ENCODE measurements around the gene ANO3.
"Not testable (repeated sequence)": the region's sequence is repeated elsewhere in the genome, so short reads cannot be mapped to it uniquely, and the experiment has no call there.

The ANO3 gene

GRCh38 chr11:26626346-26626745 lies 294.4 kb downstream of the ANO3 start:
- DNase-seq (ENCODE audit: low read depth) = no peak

- DNase-seq (ENCODE audit: low read depth) = no peak
Observed at GRCh38 chr11:26632691-26633159, 300.8 kb downstream of the ANO3 start.

GRCh38 chr11:26643314-26643713 lies 311.4 kb downstream of the ANO3 start:
- not testable (repeated sequence) for DNase-seq (ENCODE audit: low read depth)

GRCh38 chr11:26649884-26650283 lies 318.0 kb downstream of the ANO3 start:
- peak; percentile 50 for DNase-seq (ENCODE audit: low read depth)

- no peak for DNase-seq (ENCODE audit: low read depth)
Observed at GRCh38 chr11:26651916-26652315, 320.0 kb downstream of the ANO3 start.

GRCh38 chr11:26655287-26655686 lies 323.4 kb downstream of the ANO3 start:
- no peak for DNase-seq (ENCODE audit: low read depth)

GRCh38 chr11:26662916-26663315 lies 331.0 kb downstream of the ANO3 start:
- DNase-seq (ENCODE audit: low read depth) = no peak

- DNase-seq (ENCODE audit: low read depth) = no peak
Observed at GRCh38 chr11:26665036-26665435, 333.1 kb downstream of the ANO3 start.

- DNase-seq (ENCODE audit: low read depth) = no peak
Observed at GRCh38 chr11:26665946-26666345, 334.0 kb downstream of the ANO3 start.

- DNase-seq (ENCODE audit: low read depth) = no peak
Observed at GRCh38 chr11:26675233-26675928, 343.5 kb downstream of the ANO3 start.

- no peak for DNase-seq (ENCODE audit: low read depth)
Observed at GRCh38 chr11:26676641-26677040, 344.7 kb downstream of the ANO3 start.

GRCh38 chr11:26677566-26677965 lies 345.6 kb downstream of the ANO3 start:
- DNase-seq (ENCODE audit: low read depth) = no peak

GRCh38 chr11:26687351-26687750 lies 355.4 kb downstream of the ANO3 start:
- no peak for DNase-seq (ENCODE audit: low read depth)

GRCh38 chr11:26688701-26689100 lies 356.8 kb downstream of the ANO3 start:
- DNase-seq (ENCODE audit: low read depth) = no peak

GRCh38 chr11:26696330-26696729 lies 364.4 kb downstream of the ANO3 start:
- no peak for DNase-seq (ENCODE audit: low read depth)

- no peak for DNase-seq (ENCODE audit: low read depth)
Observed at GRCh38 chr11:26698224-26698623, 366.3 kb downstream of the ANO3 start.

- no peak for DNase-seq (ENCODE audit: low read depth)
Observed at GRCh38 chr11:26700574-26701235, 368.8 kb downstream of the ANO3 start.

GRCh38 chr11:26702406-26702805 lies 370.5 kb downstream of the ANO3 start:
- DNase-seq (ENCODE audit: low read depth) = no peak

GRCh38 chr11:26703411-26704191 lies 371.7 kb downstream of the ANO3 start:
- no peak for DNase-seq (ENCODE audit: low read depth)

GRCh38 chr11:26704249-26704648 lies 372.3 kb downstream of the ANO3 start:
- DNase-seq (ENCODE audit: low read depth) = no peak

- no peak for DNase-seq (ENCODE audit: low read depth)
Observed at GRCh38 chr11:26706181-26706580, 374.3 kb downstream of the ANO3 start.

GRCh38 chr11:26708736-26709456 lies 377.0 kb downstream of the ANO3 start:
- no peak for DNase-seq (ENCODE audit: low read depth)
